Measurements from ENCODE around the gene PARP4. TPM values are rescaled to one million over a fixed set of nuclear protein-coding genes. Genes with fewer than 3 reads are reported as not detected.
A peak's percentile ranks its signal among the peaks of the same experiment; 100 is the strongest.
"Not testable (repeated sequence)": the region's sequence is repeated elsewhere in the genome, so short reads cannot be mapped to it uniquely, and the experiment has no call there.

PARP4 gene
- 25.9 and 26.2 TPM in 2 replicates for total RNA-seq (2021)
- long read RNA-seq, full-length matches to known transcripts, result 29 of 72 reads
- long read RNA-seq, partial matches to known transcripts, result 33 of 72 reads
- long read RNA-seq, other reads (novel, unspliced or antisense), result 10 of 72 reads

- Histone ChIP-seq H4K8ac (replicated peaks; ENCODE audit: insufficient read length, low read depth, low read length) (no peak within 1 kb of the TSS), H2BK5ac (ENCODE audit: insufficient read length, low read length) (no peak within 1 kb of the TSS), H3K4me2 (ENCODE audit: insufficient read depth, insufficient read length, low read length) (peak within 1 kb of the TSS; percentile 83), H3K79me2 (ENCODE audit: insufficient read depth, low read length) (peaks cover 1% of the 10 kb centered on the region; the same call in 1 of the 2 replicates), H2BK120ac (ENCODE audit: low read depth, low read length, poor library complexity, severe bottlenecking) (no peak within 1 kb of the TSS), H3K9ac (ENCODE audit: extremely low read depth, insufficient read length, low read length) (peak within 1 kb of the TSS; percentile 91), H4K5ac (ENCODE audit: insufficient read length, low read depth, low read length) (peak within 1 kb of the TSS; percentile 19), H3K27ac (ENCODE audit: insufficient read length, low read depth, low read length) (no peak within 1 kb of the TSS), H3K18ac (ENCODE audit: insufficient read length, low read depth, low read length) (peak within 1 kb of the TSS; percentile 97), H2BK15ac (ENCODE audit: low read depth, low read length) (no peak within 1 kb of the TSS; the same call in 1 of the 2 replicates), H3K79me1 (ENCODE audit: insufficient read depth, low read depth, low read length, poor library complexity, severe bottlenecking) (no peaks in the 10 kb centered on the region), H2AFZ (ENCODE audit: low read length) (peak within 1 kb of the TSS; percentile 69), H3K56ac (ENCODE audit: insufficient read length, low read depth, low read length) (no peak within 1 kb of the TSS), H2AK5ac (ENCODE audit: insufficient read length, low read length) (no peak within 1 kb of the TSS), H3T11ph (ENCODE audit: low read length) (no peak within 1 kb of the TSS), H4K91ac (ENCODE audit: insufficient read length, low read depth, low read length) (no peak within 1 kb of the TSS), H3K4ac (ENCODE audit: low read depth, low read length) (no peak within 1 kb of the TSS), H3K27me3 (ENCODE audit: insufficient read depth, low read length) (no peaks in the 10 kb centered on the region), H4K20me1 (ENCODE audit: control insufficient read depth, insufficient read depth, insufficient read length) (no peaks in the 10 kb centered on the region), H3K14ac (ENCODE audit: insufficient read depth, low read length) (peak within 1 kb of the TSS; percentile 98), H2BK20ac (ENCODE audit: low read depth, low read length, poor library complexity, severe bottlenecking) (no peak within 1 kb of the TSS), H3K23ac (ENCODE audit: insufficient read length, low read depth, low read length) (no peak within 1 kb of the TSS), H2BK12ac (ENCODE audit: insufficient read length, low read depth, low read length) (no peak within 1 kb of the TSS), H3K9me3 (ENCODE audit: control insufficient read depth, low read depth, low read length) (no peaks in the 10 kb centered on the region), H3K23me2 (ENCODE audit: insufficient read length, low read depth, low read length, poor library complexity, severe bottlenecking) (peaks cover 10% of the 10 kb centered on the region), H3K4me1 (ENCODE audit: insufficient read depth, low read length) (no peaks in the 10 kb centered on the region)
- WGBS (ENCODE audit: extremely low coverage, insufficient read length, low lambda C conversion rate), result no CpG with 5 or more reads among the region's 63 CpGs
- peaks cover 5 to 14% (median 9%) of the 10 kb centered on the region in 3 experiments; a peak in 5 of 7 replicates for H3K36me3 Mint-ChIP-seq (ENCODE audit: insufficient read depth in 1 of 3, low read depth in 3 of 3)
- H3K4me1 Mint-ChIP-seq, result peaks cover 18 to 21% of the 10 kb centered on the region in 2 experiments
- peaks cover 0 to 13% of the 10 kb centered on the region in 2 experiments; a peak in 1 of 5 replicates for H3K9me3 Mint-ChIP-seq
- peak within 1 kb of the TSS; percentile 41 to 90 (median 62); a peak in 6 of 7 replicates for H3K27ac Mint-ChIP-seq
- H3K4me3 Mint-ChIP-seq, result peak within 1 kb of the TSS; percentile 77 to 89
- H3K27me3 Mint-ChIP-seq (ENCODE audit: low read depth), result peaks cover 3% of the 10 kb centered on the region; the same call in 1 of the 2 replicates
- DNase-seq, result peak; percentile 81
- no peak; the same call in 2 of the 3 replicates for TF ChIP-seq CTCF (conservative IDR thresholded peaks at IDR 0.05)
Observed at GRCh38 chr13:24512197-24512907, at the start of gene PARP4. TSS of gene PARP4 (minus strand) at chr13:24512778. CDS start at chr13:24503776, 9,002 bp downstream.

DNA sequence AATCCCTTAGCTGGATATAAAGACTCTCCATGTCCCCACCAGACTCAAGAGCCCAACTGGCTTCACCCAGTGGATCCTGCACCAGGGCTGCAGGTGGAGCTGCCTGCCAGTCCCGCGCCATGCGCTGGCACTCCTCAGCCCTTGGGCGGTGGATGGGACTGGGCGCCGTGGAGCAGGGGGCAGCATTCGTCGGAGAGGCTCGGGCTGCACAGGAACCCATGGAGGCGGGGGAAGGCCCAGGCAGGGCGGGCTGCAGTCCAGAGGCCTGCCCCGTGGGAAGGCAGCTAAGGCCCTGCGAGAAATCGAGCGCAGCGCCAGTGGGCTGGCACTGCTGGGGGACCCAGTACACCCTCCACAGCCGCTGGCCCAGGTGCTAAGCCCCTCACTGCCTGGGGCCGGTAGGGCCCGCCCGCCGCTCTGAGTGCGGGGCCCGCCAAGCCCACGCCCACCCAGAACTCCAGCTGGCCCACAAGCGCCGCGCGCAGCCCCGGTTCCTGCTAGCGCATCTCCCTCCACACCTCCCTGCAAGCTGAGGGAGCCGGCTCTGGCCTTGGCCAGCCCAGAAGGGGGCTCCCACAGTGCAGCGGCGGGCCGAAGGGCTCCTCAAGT is 48.1 kb upstream of the PARP4 start:
- not testable (repeated sequence) for H3K4ac ChIP-seq (ENCODE audit: low read depth, low read length); H2BK12ac ChIP-seq (ENCODE audit: insufficient read length, low read depth, low read length); H3T11ph ChIP-seq (ENCODE audit: low read length); H3K9me3 Mint-ChIP-seq; H2BK20ac ChIP-seq (ENCODE audit: low read depth, low read length, poor library complexity, severe bottlenecking); H3K18ac ChIP-seq (ENCODE audit: insufficient read length, low read depth, low read length); H4K20me1 ChIP-seq (ENCODE audit: control insufficient read depth, insufficient read depth, insufficient read length); H3K79me2 ChIP-seq (ENCODE audit: insufficient read depth, low read length); H3K9me3 ChIP-seq (ENCODE audit: control insufficient read depth, low read depth, low read length); H3K14ac ChIP-seq (ENCODE audit: insufficient read depth, low read length); H3K4me1 ChIP-seq (ENCODE audit: insufficient read depth, low read length); DNase-seq; H3K4me3 Mint-ChIP-seq; H2BK120ac ChIP-seq (ENCODE audit: low read depth, low read length, poor library complexity, severe bottlenecking); H3K4me2 ChIP-seq (ENCODE audit: insufficient read depth, insufficient read length, low read length); H4K91ac ChIP-seq (ENCODE audit: insufficient read length, low read depth, low read length); H3K36me3 Mint-ChIP-seq (ENCODE audit: insufficient read depth in 1 of 3, low read depth in 3 of 3); H3K9ac ChIP-seq (ENCODE audit: extremely low read depth, insufficient read length, low read length); H3K4me1 Mint-ChIP-seq; H3K56ac ChIP-seq (ENCODE audit: insufficient read length, low read depth, low read length); H3K27ac ChIP-seq (ENCODE audit: insufficient read length, low read depth, low read length); H2BK15ac ChIP-seq (ENCODE audit: low read depth, low read length); H3K23me2 ChIP-seq (ENCODE audit: insufficient read length, low read depth, low read length, poor library complexity, severe bottlenecking); H3K79me1 ChIP-seq (ENCODE audit: insufficient read depth, low read depth, low read length, poor library complexity, severe bottlenecking); H4K5ac ChIP-seq (ENCODE audit: insufficient read length, low read depth, low read length); H3K27ac Mint-ChIP-seq; H3K27me3 Mint-ChIP-seq (ENCODE audit: low read depth); H2BK5ac ChIP-seq (ENCODE audit: insufficient read length, low read length); H3K23ac ChIP-seq (ENCODE audit: insufficient read length, low read depth, low read length); H3K27me3 ChIP-seq (ENCODE audit: insufficient read depth, low read length); H2AK5ac ChIP-seq (ENCODE audit: insufficient read length, low read length); H4K8ac ChIP-seq (replicated peaks; ENCODE audit: insufficient read length, low read depth, low read length); H2AFZ ChIP-seq (ENCODE audit: low read length)
- no CpG with 5 or more reads among the region's 34 CpGs for WGBS (ENCODE audit: extremely low coverage, insufficient read length, low lambda C conversion rate)

Data from H9 (cell line).